Hematopoietic multipotent progenitor cell treated with erythropoietin and hydrocortisone succinate and interleukin-3 and kit ligand, for 15 days (in vitro differentiated cells): ENCODE data around the gene FOXK2.
A peak's percentile ranks its signal among the peaks of the same experiment; 100 is the strongest.

Source experiments
- DNase-seq: peaks from one replicate; pipeline ENCODE4 v3.0.0-alpha.2; 2015; ENCODE audit warnings: low spot score

Gene FOXK2

GRCh38 chr17:82518826-82519810 lies at the start of gene FOXK2:
Gene FOXK2, plus strand, starts transcription at chr17:82519732. Its CDS starts 157 bp downstream, at chr17:82519889.
- peak; percentile 94 for DNase-seq

- no peak for DNase-seq
These were observed 49.5 kb upstream of the FOXK2 start for GRCh38 chr17:82470065-82470464.

GRCh38 chr17:82474223-82475010 lies 45.1 kb upstream of the FOXK2 start:
- DNase-seq, result no peak

- no peak for DNase-seq
These were observed 44.1 kb upstream of the FOXK2 start for GRCh38 chr17:82475458-82475857.

- no peak for DNase-seq
These were observed 41.6 kb upstream of the FOXK2 start for GRCh38 chr17:82477934-82478333.

- DNase-seq, result no peak
These were observed 39.9 kb upstream of the FOXK2 start for GRCh38 chr17:82479602-82480001.

- DNase-seq, result no peak
These were observed 39.2 kb upstream of the FOXK2 start for GRCh38 chr17:82480318-82480717.

GRCh38 chr17:82483204-82483660 lies 36.3 kb upstream of the FOXK2 start:
- DNase-seq, result no peak

- no peak for DNase-seq
These were observed 35.7 kb upstream of the FOXK2 start for GRCh38 chr17:82483836-82484235.

GRCh38 chr17:82486231-82487094 lies 33.1 kb upstream of the FOXK2 start:
- DNase-seq, result no peak

GRCh38 chr17:82487910-82488309 lies 31.6 kb upstream of the FOXK2 start:
- no peak for DNase-seq

GRCh38 chr17:82489117-82489516 lies 30.4 kb upstream of the FOXK2 start:
- DNase-seq, result no peak

- no peak for DNase-seq
These were observed 29.6 kb upstream of the FOXK2 start for GRCh38 chr17:82489851-82490511.

GRCh38 chr17:82490512-82491195 lies 28.9 kb upstream of the FOXK2 start:
- no peak for DNase-seq

- DNase-seq, result no peak
These were observed 28.4 kb upstream of the FOXK2 start for GRCh38 chr17:82491196-82491530.

- no peak for DNase-seq
These were observed 28.0 kb upstream of the FOXK2 start for GRCh38 chr17:82491533-82491932.

- no peak for DNase-seq
These were observed 26.8 kb upstream of the FOXK2 start for GRCh38 chr17:82492643-82493225.

GRCh38 chr17:82493226-82493781 lies 26.2 kb upstream of the FOXK2 start:
- DNase-seq, result no peak

- peak; percentile 83 for DNase-seq
These were observed 25.1 kb upstream of the FOXK2 start for GRCh38 chr17:82494236-82495055.
